ENCODE results near the gene ZNF335. TPM values are rescaled to one million over a fixed set of nuclear protein-coding genes. Genes with fewer than 3 reads are reported as not detected.

ZNF335 gene
- total and polyA plus RNA-seq, 8 donors: 7.4 to 27.4 (median 8.8) TPM

- Histone ChIP-seq H3K9me3 (no peaks in the 10 kb centered on the region), H3K4me3 (no peak overlapping the region), H3K27me3 (no peaks in the 10 kb centered on the region), H3K36me3 (peaks cover 0 to 46% (median 13%) of the 10 kb centered on the region in 3 donors), H3K4me1 (peaks cover 0 to 20% (median 8%) of the 10 kb centered on the region in 3 donors), H3K27ac (no peak overlapping the region)
- no peak for ATAC-seq
- WGBS, 2 donors: 90 to 96% methylated on average over 9 to 10 of the region's 10 CpGs
- DNase-seq: peak in 2 of 6 donors; percentile 49 to 66
- FAIRE-seq: no peak
- intact Hi-C loops (cut with DNase I): loop anchor here in 1 of 3 donors (5.0 to 10.0 kb wide), 2 partner anchors 81 to 143 kb away; partner anchors contain the start of genes SPATA25 and TNNC2
- TF ChIP-seq CTCF (IDR thresholded peaks at IDR 0.05): no peak
Measured at GRCh38 chr20:45968081-45968671, 3.8 kb downstream of the ZNF335 start.

DNA sequence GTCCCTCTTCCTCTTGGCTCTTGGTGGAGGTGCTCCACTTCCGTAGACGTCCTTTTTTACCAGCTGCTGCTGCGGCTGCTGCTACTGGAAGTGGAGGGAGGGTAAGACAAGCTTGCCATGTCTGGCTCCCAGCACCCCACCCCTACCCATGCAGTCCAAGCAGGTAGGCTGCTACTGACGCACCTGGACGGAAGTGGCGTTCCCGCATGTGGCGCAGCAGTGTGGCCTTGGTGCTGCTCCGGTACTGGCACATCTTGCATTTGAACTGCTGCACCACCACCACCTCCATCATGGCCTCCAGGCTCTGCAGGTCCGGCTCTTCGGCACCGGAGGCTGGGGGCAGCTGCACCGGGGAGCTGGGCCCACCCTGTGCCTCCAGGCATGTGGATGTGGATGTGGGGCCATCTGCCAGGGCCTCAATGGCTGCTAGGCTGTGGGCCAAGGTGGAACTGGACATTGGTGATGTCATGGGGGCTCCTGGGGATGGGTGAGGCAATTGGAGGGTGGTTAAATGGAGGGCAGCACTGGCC lies 4.4 kb downstream of the ZNF335 start:
- intact Hi-C loops (cut with DNase I): loop anchor here in 1 of 3 donors (5.0 to 10.0 kb wide), 2 partner anchors 80 to 143 kb away; partner anchors contain the start of genes SPATA25 and TNNC2
- WGBS, 2 donors: 93% methylated on average over 13 of the region's 13 CpGs
- DNase-seq (peak in 2 of 6 donors; percentile 51 to 62), ATAC-seq (no peak), FAIRE-seq (no peak)
- no peak for TF ChIP-seq CTCF (IDR thresholded peaks at IDR 0.05)
- H3K4me1 ChIP-seq: peaks cover 0 to 16% (median 8%) of the 10 kb centered on the region in 3 donors
- H3K36me3 ChIP-seq: peaks cover 0 to 50% (median 13%) of the 10 kb centered on the region in 3 donors
- no peak overlapping the region for H3K4me3 ChIP-seq
- H3K27ac ChIP-seq: no peak overlapping the region
- H3K9me3 ChIP-seq: no peaks in the 10 kb centered on the region
- H3K27me3 ChIP-seq: no peaks in the 10 kb centered on the region

DNA sequence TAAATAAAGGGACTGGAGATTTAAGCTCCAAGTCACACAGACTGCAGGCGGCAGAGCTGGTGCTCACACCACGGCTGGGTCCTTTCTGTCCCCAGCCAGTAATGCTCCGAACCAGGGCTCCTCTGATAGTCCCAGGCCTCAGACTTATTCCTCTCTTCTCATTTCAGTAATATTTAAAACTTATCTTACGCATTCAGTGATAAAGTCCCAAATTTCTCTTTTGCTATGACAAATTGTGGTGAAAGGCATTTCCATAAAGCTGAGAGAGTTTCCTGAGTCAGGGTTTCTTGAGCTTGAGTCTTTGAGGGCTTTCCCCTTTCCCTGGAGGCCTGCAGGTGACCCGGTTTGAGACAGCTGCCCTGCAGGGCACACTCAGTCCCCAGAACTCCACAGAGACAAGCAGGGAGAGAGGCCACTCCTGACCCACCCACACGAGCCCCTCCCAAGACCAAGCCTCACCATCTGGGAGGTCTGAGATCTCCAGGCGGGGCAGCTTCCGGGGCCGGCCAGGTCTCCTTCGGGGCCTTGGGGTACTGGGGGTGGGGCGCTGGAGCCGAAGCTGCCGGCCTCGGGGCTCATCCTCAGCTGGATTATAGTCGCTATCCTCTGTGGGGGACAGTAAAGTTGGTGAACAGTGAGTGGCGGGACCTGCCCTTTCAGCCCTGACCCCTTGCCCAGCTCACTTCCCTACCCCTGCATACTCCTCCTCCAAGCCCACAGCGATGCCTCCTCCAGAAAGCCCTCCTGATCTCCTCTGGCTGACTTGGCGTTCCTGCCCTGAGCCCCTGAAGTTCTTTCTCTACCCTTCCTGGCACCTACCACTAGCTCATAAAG lies 6.6 kb downstream of the ZNF335 start:
- peak in 2 of 6 donors; percentile 50 to 67 for DNase-seq
- Histone ChIP-seq H3K36me3 (peaks cover 0 to 65% (median 26%) of the 10 kb centered on the region in 3 donors), H3K9me3 (no peaks in the 10 kb centered on the region), H3K27me3 (no peaks in the 10 kb centered on the region), H3K4me3 (no peak overlapping the region), H3K27ac (no peak overlapping the region), H3K4me1 (peaks cover 0 to 9% (median 5%) of the 10 kb centered on the region in 3 donors)
- no peak for TF ChIP-seq CTCF (IDR thresholded peaks at IDR 0.05)
- ATAC-seq: no peak
- no peak for FAIRE-seq
- intact Hi-C loops (cut with DNase I): loop anchor here in 1 of 3 donors (5.0 to 10.0 kb wide), 2 partner anchors 78 to 141 kb away; partner anchors contain the start of genes SPATA25 and TNNC2
- WGBS, 2 donors: 86 to 89% methylated on average over 18 of the region's 18 CpGs

DNA sequence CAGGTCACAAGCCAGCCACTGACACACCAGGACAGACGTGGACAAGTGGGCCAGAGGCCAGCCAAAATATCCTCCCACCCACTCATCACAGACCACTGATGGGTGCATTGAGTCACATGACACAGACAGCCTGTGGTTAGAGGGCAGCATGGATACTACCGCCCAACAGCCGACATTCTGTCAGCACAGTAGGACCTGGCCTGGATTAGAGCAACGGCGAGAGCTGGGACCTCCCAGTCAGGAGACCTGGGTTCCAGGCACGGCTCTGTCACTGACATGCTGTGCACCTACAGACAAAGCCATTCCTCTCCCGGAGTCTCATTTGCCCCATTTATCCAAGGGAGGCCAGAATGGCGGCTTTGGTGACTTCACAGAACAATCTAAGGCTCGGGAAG lies 8.0 kb downstream of the ZNF335 start:
- 90 to 91% methylated on average over 9 of the region's 9 CpGs for WGBS, 2 donors
- TF ChIP-seq CTCF (IDR thresholded peaks at IDR 0.05): no peak
- Histone ChIP-seq H3K36me3 (peaks cover 0 to 79% (median 40%) of the 10 kb centered on the region in 3 donors), H3K4me1 (no peaks in the 10 kb centered on the region), H3K9me3 (no peaks in the 10 kb centered on the region), H3K27me3 (no peaks in the 10 kb centered on the region), H3K27ac (no peak overlapping the region), H3K4me3 (no peak overlapping the region)
- DNase-seq (peak in 1 of 6 donors; percentile 41), FAIRE-seq (no peak), ATAC-seq (no peak)
- intact Hi-C loops (cut with DNase I): loop anchor here in 1 of 3 donors (10.0 kb wide), 1 partner anchor 139 kb away; the partner anchor contains the start of gene TNNC2

Data from pancreas (tissue), 10 donors.